HL-60/S4 treated with phorbol 12-myristate 13-acetate at 8.2 ng/mL for 4 days and 3 days (cell line): ENCODE data around the gene ARL4A.

Experiments
- in situ Hi-C: fragments of 300-500 bp; cut with MboI; formaldehyde crosslinking; loops from 2 replicates; pipeline ENCODE4 v1.15.0; 2022; ENCODE audit warnings: low sequenced_read_pairs

ARL4A gene

GRCh38 chr7:12722136-12722535 lies 34.7 kb downstream of the ARL4A start:
- in situ Hi-C loops = no loop called here

- in situ Hi-C loops = no loop called here
Measured at GRCh38 chr7:12722636-12723605, 35.5 kb downstream of the ARL4A start.

GRCh38 chr7:12725575-12726316 lies 38.3 kb downstream of the ARL4A start:
- in situ Hi-C loops = no loop called here

- in situ Hi-C loops = no loop called here
Measured at GRCh38 chr7:12726908-12727307, 39.5 kb downstream of the ARL4A start.

GRCh38 chr7:12727455-12728191 lies 40.2 kb downstream of the ARL4A start:
- in situ Hi-C loops = no loop called here

- in situ Hi-C loops = no loop called here
Measured at GRCh38 chr7:12728192-12728538, 40.7 kb downstream of the ARL4A start.

- in situ Hi-C loops = no loop called here
Measured at GRCh38 chr7:12729112-12729511, 41.7 kb downstream of the ARL4A start.

GRCh38 chr7:12730523-12730922 lies 43.1 kb downstream of the ARL4A start:
- in situ Hi-C loops = no loop called here

GRCh38 chr7:12731214-12731656 lies 43.8 kb downstream of the ARL4A start:
- in situ Hi-C loops = no loop called here

GRCh38 chr7:12731775-12732174 lies 44.3 kb downstream of the ARL4A start:
- in situ Hi-C loops = no loop called here

- in situ Hi-C loops = no loop called here
Measured at GRCh38 chr7:12732428-12732827, 45.0 kb downstream of the ARL4A start.

- in situ Hi-C loops = no loop called here
Measured at GRCh38 chr7:12735923-12736322, 48.5 kb downstream of the ARL4A start.

- in situ Hi-C loops = no loop called here
Measured at GRCh38 chr7:12737373-12737772, 49.9 kb downstream of the ARL4A start.

GRCh38 chr7:12737836-12738235 lies 50.4 kb downstream of the ARL4A start:
- in situ Hi-C loops = no loop called here

GRCh38 chr7:12738665-12739064 lies 51.2 kb downstream of the ARL4A start:
- in situ Hi-C loops = no loop called here
